Hepatocyte (in vitro differentiated cells): ENCODE measurements around the gene NDRG2.

Source experiments
- EZH2 ChIP-seq: fragments of 200-600 bp; sonication (generic); IDR thresholded peaks from 2 replicates; pipeline ENCODE4 v1.6.1; 2016; ENCODE audit warnings: antibody characterized with exemption, mild to moderate bottlenecking, borderline replicate concordance
- EZH2phosphoT487 ChIP-seq: fragments of 200-600 bp; sonication (generic); IDR thresholded peaks from one replicate; pipeline ENCODE4 v1.6.1; 2018; ENCODE audit warnings: antibody characterized with exemption, mild to moderate bottlenecking, low read depth, moderate library complexity; ENCODE audit not compliant: unreplicated experiment, severe bottlenecking
- TF ChIP-seq, protein P1 (sequence below): fragments of 200-600 bp; sonication (generic); IDR thresholded peaks from 2 replicates; pipeline ENCODE4 v1.5.1; 2016; ENCODE audit warnings: antibody characterized with exemption, mild to moderate bottlenecking; ENCODE audit not compliant: poor library complexity

DNA sequence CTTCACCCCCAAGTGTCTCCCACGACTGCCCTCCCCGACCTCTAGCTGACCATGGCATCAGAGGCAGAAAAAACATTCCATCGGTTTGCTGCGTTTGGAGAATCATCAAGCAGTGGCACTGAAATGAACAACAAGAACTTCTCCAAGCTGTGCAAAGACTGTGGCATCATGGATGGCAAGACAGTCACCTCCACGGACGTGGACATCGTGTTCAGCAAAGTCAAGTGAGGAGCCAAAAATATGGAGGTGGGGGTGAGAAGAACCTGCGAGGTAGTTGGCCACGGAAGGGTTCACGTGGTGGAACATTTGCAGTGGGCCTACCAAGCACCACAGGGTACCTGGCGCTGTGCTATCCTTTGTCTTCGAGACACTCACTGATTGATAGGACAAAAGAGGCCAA is 5.7 kb upstream of the NDRG2 start:
- TF ChIP-seq, protein P1, sequence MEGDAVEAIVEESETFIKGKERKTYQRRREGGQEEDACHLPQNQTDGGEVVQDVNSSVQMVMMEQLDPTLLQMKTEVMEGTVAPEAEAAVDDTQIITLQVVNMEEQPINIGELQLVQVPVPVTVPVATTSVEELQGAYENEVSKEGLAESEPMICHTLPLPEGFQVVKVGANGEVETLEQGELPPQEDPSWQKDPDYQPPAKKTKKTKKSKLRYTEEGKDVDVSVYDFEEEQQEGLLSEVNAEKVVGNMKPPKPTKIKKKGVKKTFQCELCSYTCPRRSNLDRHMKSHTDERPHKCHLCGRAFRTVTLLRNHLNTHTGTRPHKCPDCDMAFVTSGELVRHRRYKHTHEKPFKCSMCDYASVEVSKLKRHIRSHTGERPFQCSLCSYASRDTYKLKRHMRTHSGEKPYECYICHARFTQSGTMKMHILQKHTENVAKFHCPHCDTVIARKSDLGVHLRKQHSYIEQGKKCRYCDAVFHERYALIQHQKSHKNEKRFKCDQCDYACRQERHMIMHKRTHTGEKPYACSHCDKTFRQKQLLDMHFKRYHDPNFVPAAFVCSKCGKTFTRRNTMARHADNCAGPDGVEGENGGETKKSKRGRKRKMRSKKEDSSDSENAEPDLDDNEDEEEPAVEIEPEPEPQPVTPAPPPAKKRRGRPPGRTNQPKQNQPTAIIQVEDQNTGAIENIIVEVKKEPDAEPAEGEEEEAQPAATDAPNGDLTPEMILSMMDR: no peak
- TF ChIP-seq EZH2 (no peak), EZH2phosphoT487 (no peak)
